IPS DF 4.7 (cell line): ENCODE measurements around the gene NAXE.
"Not testable (repeated sequence)": the region's sequence is repeated elsewhere in the genome, so short reads cannot be mapped to it uniquely, and the experiment has no call there.

ENCODE experiments used
- DNase-seq: peaks from one replicate; pipeline ENCODE4 v3.0.0-alpha.2; 2013; ENCODE audit warnings: low spot score; ENCODE audit errors: extremely low read depth

The NAXE gene

DNA sequence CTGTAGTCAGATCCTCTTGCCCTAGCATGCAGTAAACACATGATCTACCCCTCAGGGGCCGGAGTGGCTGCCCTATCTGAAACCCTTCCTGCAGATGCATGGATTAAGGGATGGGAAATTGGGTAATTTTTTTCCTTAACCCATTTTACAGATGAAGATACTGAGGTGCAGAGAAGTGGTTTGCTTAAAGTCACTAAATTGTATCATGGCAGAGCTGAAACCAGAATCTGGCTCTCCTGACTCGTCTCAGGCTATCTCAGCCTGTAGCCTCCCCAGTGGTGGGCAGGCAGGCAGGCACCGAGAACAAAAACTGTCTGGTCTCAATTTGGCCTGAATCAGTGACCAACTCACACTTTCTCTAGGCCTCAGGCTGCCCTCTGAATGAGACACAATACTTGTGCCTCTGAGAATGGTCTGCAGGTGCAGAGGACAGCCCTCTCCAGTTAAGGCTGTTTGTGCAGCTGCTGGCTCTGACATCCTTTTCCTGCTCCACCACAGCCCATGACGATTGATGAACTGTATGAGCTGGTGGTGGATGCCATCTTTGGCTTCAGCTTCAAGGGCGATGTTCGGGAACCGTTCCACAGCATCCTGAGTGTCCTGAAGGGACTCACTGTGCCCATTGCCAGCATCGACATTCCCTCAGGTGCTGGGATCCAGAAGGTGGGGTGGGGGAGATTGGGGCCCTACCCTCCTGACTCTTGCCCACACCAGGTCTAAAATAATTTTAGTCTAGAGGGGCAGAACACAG lies 1.5 kb downstream of the NAXE start:
- no peak for DNase-seq

GRCh38 chr1:156593661-156593989 lies 2.0 kb downstream of the NAXE start:
- no peak for DNase-seq

GRCh38 chr1:156594190-156594589 lies 2.6 kb downstream of the NAXE start:
- no peak for DNase-seq

- no peak for DNase-seq
Measured at GRCh38 chr1:156595016-156595415, 3.4 kb downstream of the NAXE start.

DNA sequence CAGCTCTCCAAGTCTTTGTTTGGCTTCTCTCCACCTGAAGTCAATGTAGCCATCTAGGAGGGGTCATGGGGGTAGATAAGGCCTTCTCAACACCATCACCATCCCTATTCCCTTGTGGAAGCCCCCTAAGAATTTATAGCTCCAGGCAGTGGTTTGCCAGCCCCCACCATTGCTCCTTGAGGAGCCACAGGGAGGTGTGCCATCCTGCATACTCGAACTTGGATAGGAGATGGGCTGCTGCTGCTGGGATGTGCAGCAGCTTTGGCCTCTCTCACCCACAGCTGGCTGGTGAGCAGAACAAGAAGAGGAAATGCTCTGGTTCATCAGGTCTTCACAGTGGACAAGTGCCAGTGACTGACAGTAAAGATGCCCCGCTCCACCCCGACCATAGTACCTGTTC lies 4.8 kb downstream of the NAXE start:
- DNase-seq: no peak

GRCh38 chr1:156598125-156598524 lies 6.5 kb downstream of the NAXE start:
- no peak for DNase-seq

GRCh38 chr1:156598731-156599432 lies 7.3 kb downstream of the NAXE start:
- no peak for DNase-seq

DNA sequence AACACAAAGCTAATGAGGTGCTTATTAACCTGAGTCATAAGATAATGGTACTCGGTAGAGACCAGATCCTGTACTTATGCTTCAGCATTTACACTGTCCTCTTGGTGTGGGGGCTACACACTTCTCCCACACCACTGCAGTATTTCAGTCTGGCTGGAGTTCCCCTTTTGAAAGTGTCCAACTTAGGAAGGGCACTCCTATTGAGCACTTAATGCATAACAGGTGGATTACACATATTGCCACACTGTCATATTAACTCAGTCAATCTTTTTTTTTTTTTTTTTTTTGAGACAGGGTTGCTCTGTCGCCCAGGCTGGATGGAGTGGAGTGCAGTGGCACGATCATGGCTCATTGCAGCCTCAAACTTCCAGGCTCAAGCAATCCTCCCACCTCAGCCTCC lies 8.2 kb downstream of the NAXE start:
- no peak for DNase-seq

GRCh38 chr1:156600733-156601121 lies 9.2 kb downstream of the NAXE start:
- DNase-seq: no peak

DNA sequence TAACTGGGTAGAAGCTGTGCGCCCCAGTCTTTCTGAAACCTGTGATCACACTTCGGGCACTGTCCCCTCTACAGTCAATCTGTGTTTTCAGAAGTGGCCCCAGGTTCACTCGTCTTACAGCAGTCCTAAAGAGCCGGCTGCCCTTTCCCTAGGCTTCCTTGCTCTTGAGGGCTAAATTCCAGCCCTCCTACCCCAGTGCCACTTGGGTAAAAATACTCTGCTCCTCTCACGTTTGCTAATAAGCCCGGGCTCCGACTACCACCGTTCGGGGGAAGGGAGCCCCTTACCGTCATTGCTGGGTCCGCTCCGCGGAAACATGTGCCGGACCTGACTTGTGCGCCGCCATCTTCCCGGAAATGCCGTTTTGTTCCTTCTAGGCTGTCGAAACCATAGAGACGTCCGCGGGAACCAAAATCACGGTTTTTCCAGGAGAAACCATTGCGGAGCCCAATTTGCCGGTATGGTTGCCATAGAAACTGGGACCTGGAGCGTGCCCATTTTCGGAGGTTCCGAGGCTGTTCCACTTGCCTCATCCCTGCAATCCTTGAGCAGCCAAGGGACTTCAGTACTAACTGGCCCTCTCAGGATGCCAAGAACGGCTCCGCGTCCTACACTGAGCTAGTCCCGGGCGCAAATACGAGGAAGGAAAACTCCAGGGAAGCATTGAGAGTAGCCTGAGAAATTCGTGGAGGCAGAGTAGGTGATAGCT lies 9.7 kb downstream of the NAXE start, which contains the start of gene GPATCH4:
Gene GPATCH4, minus strand, starts transcription at position 358 of the 709 bp plus-strand sequence.
- DNase-seq: no peak

GRCh38 chr1:156601892-156602291 lies 10.3 kb downstream of the NAXE start:
- no peak for DNase-seq

- DNase-seq: no peak
Measured at GRCh38 chr1:156602557-156602993, 11.0 kb downstream of the NAXE start.

GRCh38 chr1:156607344-156607743 lies 15.8 kb downstream of the NAXE start:
- not testable (repeated sequence) for DNase-seq

- no peak for DNase-seq
Measured at GRCh38 chr1:156608036-156608674, 16.6 kb downstream of the NAXE start.

- DNase-seq: no peak
Measured at GRCh38 chr1:156608981-156609380, 17.4 kb downstream of the NAXE start.

DNA sequence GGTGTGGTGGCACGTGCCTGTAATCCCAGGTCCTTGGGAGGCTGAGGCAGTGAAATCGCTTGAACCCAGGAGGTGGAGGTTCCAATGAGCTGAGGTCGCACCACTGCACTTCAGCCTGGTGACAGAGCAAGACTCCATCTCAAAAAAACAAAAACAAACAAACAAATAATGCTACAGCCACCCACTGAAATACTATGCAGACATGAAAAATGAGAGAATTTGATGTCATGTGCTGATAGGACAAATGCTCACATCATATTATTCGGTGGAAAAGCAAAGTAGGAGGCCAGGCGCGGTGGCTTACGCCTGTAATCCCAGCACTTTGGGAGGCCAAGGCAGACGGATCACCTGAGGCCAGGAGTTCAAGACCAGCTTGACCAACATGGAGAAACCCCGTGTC lies 18.5 kb downstream of the NAXE start:
- DNase-seq: not testable (repeated sequence)

GRCh38 chr1:156612666-156613065 lies 21.1 kb downstream of the NAXE start:
- DNase-seq: no peak

GRCh38 chr1:156615946-156616345 lies 24.4 kb downstream of the NAXE start:
- no peak for DNase-seq

DNA sequence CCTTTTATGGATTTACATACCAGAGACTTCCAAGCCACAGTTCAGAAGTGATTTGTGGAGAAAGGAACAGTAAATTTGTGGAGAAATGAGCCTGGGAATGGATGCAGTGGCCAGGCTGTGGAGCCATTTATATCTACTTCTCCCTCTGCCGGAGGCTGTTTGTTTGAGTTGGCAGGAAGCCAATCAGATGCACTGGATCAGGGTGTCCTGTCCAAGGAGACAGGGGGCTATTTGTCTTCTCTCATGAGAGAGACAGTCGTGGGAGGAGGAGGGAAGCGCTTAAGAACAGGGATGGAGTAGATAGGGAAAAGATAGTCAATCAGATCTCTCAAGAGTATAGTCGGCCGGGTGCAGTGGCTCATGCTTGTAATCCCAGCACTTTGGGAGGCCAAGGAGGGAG lies 24.9 kb downstream of the NAXE start:
- DNase-seq: no peak

DNA sequence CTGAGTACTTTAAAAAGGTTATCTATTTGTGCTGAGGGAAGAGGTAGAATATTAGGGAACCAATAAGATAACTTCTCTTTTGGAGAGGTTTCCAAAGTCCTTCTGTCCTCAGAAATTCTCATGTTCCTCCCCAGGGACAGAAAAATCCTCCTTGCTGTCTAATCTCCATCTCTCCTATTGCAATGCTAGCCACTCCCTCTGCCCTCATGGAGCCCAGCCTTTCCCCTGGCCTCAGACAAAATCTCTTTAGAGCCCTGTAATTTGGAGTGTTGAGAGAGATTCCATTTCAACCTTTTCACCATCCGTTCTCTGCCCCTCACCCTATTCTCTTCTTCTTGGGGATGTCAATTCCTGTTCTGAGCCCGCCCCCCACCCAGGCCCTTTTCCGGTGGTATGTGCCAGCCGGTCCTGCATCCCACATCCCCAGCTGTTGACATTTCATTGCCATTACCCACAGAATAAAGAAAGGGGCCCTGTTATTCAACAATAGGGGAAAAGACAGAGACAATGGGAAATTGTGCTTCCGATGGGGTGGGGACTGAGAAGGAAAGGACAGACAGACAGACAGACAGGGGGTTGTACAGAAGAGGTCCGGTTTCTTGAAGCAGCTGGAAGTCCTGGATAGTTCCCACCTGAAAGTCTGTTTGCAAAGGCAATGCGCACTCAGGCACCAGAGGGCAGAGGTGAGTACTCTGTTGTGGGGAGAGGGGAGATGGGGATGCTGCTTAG lies 27.4 kb downstream of the NAXE start, which contains the start of gene HAPLN2:
Gene HAPLN2, plus strand, starts transcription at position 563 of the 729 bp plus-strand sequence. CDS start 4,076 bp downstream, outside the sequence.
- no peak for DNase-seq

DNA sequence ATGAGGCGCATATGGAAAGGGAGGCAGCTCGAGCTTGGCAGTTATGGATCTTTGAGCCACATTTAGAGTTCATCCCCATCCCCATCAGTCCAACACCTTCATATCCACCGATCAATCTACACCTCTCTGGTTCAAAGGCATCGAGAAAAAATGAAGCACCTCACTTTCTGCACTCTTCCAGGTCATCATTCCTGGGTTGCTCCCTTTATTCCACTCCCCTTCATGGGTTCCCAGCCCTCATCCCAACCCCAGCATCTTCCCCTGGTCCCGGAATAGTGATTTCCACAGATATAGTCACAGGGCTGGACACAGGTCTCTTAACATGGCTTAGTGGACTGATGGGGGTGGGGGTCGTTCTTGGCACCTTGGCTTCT lies 28.0 kb downstream of the NAXE start:
- DNase-seq: no peak
